NB4 (cell line): ENCODE measurements around the gene C1orf174.

Experiments used
- DNase-seq: peaks from one replicate; pipeline ENCODE4 v3.0.0; 2010; ENCODE audit warnings: low read depth
- H3K4me3 ChIP-seq: one replicate; pipeline ENCODE4 v1.5.1; 2011; ENCODE audit warnings: mild to moderate bottlenecking, low read depth, low read length, moderate library complexity
- CTCF ChIP-seq: IDR thresholded peaks from one replicate; pipeline ENCODE4 v1.5.1; 2012; ENCODE audit warnings: low read depth, low read length
- MAX ChIP-seq: IDR thresholded peaks from 2 replicates; pipeline ENCODE4 v1.6.1; 2011; ENCODE audit warnings: low read depth, low read length
- MYC ChIP-seq: IDR thresholded peaks from 2 replicates; pipeline ENCODE4 v1.6.1; 2011; ENCODE audit warnings: low read depth, low read length
- POLR2A ChIP-seq: IDR thresholded peaks from 2 replicates; pipeline ENCODE4 v1.6.1; 2011; ENCODE audit warnings: mild to moderate bottlenecking; ENCODE audit not compliant: insufficient read length; ENCODE audit errors: extremely low read depth

The C1orf174 gene

GRCh38 chr1:3917761-3918160 lies 17.7 kb upstream of the C1orf174 start:
- no peak for TF ChIP-seq MAX
- no peak overlapping the region for H3K4me3 ChIP-seq
- no peak for DNase-seq

GRCh38 chr1:3915551-3916121 lies 15.6 kb upstream of the C1orf174 start:
- TF ChIP-seq POLR2A (no peak), MYC (no peak), CTCF (no peak), MAX (no peak)
- DNase-seq = no peak
- no peak overlapping the region for H3K4me3 ChIP-seq

GRCh38 chr1:3914911-3915310 lies 14.8 kb upstream of the C1orf174 start:
- DNase-seq = no peak
- no peak overlapping the region for H3K4me3 ChIP-seq
- TF ChIP-seq MAX = no peak
- no peak for TF ChIP-seq POLR2A
- no peak for TF ChIP-seq CTCF
- no peak for TF ChIP-seq MYC

- no peak for DNase-seq
- no peak overlapping the region for H3K4me3 ChIP-seq
- no peak for TF ChIP-seq CTCF
Observed at GRCh38 chr1:3914331-3914851, 14.3 kb upstream of the C1orf174 start.

- TF ChIP-seq CTCF (no peak), POLR2A (no peak), MYC (no peak), MAX (no peak)
- no peak for DNase-seq
- no peak overlapping the region for H3K4me3 ChIP-seq
Observed at GRCh38 chr1:3912809-3913685, 13.0 kb upstream of the C1orf174 start.

- TF ChIP-seq POLR2A (no peak), MYC (no peak), CTCF (no peak), MAX (no peak)
Observed at GRCh38 chr1:3911981-3912808, 12.1 kb upstream of the C1orf174 start.

More at GRCh38 chr1:3911981-3912808, 12.1 kb upstream of the C1orf174 start:
- no peak overlapping the region for H3K4me3 ChIP-seq
- DNase-seq = no peak
